Vagina (tissue), 2 donors: Measurements from ENCODE around the gene POLL. TPM values are rescaled to one million over a fixed set of nuclear protein-coding genes. Genes with fewer than 3 reads are reported as not detected.
A peak's percentile ranks its signal among the peaks of the same experiment; 100 is the strongest.

ENCODE experiments used
- DNase-seq, 2 donors: peaks; one replicate each; pipeline ENCODE4 v3.0.0-alpha.2; 2017; ENCODE audit errors: extremely low spot score in 2 of 2
- H3K27ac ChIP-seq: fragments of 200-600 bp; sonication (generic); one replicate; pipeline ENCODE4 v1.5.1; 2019
- H3K27me3 ChIP-seq: fragments of 200-600 bp; sonication (generic); one replicate; pipeline ENCODE4 v1.5.1; 2019
- H3K36me3 ChIP-seq, 2 donors: fragments of 200-600 bp; sonication (generic); one replicate each; pipeline ENCODE4 v1.5.1; 2017 to 2019
- H3K4me1 ChIP-seq: fragments of 200-600 bp; sonication (generic); one replicate; pipeline ENCODE4 v1.5.1; 2019
- H3K4me3 ChIP-seq, 2 donors: fragments of 200-600 bp; sonication (generic); 1 replicate in 1 of 2; 2 replicates in 1 of 2; pipeline ENCODE4 v1.5.1; 2016 to 2019
- H3K9me3 ChIP-seq: fragments of 200-600 bp; sonication (generic); one replicate; pipeline ENCODE4 v1.5.1; 2019
- POLR2A ChIP-seq, 2 donors: fragments of 450-650 bp; IDR thresholded peaks; one replicate each; pipeline ENCODE4 v1.6.1; 2017; ENCODE audit warnings: antibody characterized with exemption in 2 of 2, mild to moderate bottlenecking in 2 of 2, moderate library complexity in 2 of 2
- POLR2AphosphoS5 ChIP-seq, 2 donors: sonication (generic); formaldehyde crosslinking; IDR thresholded peaks; one replicate each; pipeline ENCODE4 v1.9.0; 2017; ENCODE audit warnings: antibody characterized with exemption in 2 of 2, mild to moderate bottlenecking in 2 of 2, low read depth in 1 of 2; ENCODE audit not compliant: insufficient read depth in 1 of 2
- intact Hi-C: fragments of 100-400 bp; cut with DNase I; formaldehyde crosslinking; loops from one replicate; pipeline ENCODE4 v1.15.1; 2023
- total RNA-seq: library from RNA; depleted of rRNA; stranded (reverse); fragments of >200 nt; gene quantifications from one replicate; pipeline ENCODE4 v1.2.3, GENCODE V29; 2016
- TF ChIP-seq, protein P1 (sequence below), 3 experiments: fragments of 450-650 bp in 2 of 3; fragments of 200-600 bp in 1 of 3; sonication (generic) in 1 of 3; IDR thresholded peaks; one replicate each; pipeline ENCODE4 v1.5.1; 2017 to 2019; ENCODE audit warnings: antibody characterized with exemption in 3 of 3, mild to moderate bottlenecking in 2 of 3, moderate library complexity in 2 of 3

The POLL gene
- total RNA-seq, 1 donor from 2014 or later: 21.1 TPM

- Histone ChIP-seq H3K27ac (no peak overlapping the region), H3K9me3 (no peaks in the 10 kb centered on the region), H3K4me3 (no peak overlapping the region), H3K27me3 (no peaks in the 10 kb centered on the region), H3K36me3 (no peaks in the 10 kb centered on the region), H3K4me1 (no peaks in the 10 kb centered on the region)
- TF ChIP-seq, protein P1, sequence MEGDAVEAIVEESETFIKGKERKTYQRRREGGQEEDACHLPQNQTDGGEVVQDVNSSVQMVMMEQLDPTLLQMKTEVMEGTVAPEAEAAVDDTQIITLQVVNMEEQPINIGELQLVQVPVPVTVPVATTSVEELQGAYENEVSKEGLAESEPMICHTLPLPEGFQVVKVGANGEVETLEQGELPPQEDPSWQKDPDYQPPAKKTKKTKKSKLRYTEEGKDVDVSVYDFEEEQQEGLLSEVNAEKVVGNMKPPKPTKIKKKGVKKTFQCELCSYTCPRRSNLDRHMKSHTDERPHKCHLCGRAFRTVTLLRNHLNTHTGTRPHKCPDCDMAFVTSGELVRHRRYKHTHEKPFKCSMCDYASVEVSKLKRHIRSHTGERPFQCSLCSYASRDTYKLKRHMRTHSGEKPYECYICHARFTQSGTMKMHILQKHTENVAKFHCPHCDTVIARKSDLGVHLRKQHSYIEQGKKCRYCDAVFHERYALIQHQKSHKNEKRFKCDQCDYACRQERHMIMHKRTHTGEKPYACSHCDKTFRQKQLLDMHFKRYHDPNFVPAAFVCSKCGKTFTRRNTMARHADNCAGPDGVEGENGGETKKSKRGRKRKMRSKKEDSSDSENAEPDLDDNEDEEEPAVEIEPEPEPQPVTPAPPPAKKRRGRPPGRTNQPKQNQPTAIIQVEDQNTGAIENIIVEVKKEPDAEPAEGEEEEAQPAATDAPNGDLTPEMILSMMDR (IDR thresholded peaks at IDR 0.05): no peak
- no peak for TF ChIP-seq POLR2AphosphoS5 (IDR thresholded peaks at IDR 0.05; ENCODE audit: insufficient read depth in 1 of 2, low read depth in 1 of 2)
- no peak for TF ChIP-seq POLR2A (IDR thresholded peaks at IDR 0.05)
- DNase-seq: peak in 1 of 2 donors; percentile 62
- intact Hi-C loops: no loop called here
These were observed 27.6 kb downstream of the POLL start for GRCh38 chr10:101560298-101561067.

DNA sequence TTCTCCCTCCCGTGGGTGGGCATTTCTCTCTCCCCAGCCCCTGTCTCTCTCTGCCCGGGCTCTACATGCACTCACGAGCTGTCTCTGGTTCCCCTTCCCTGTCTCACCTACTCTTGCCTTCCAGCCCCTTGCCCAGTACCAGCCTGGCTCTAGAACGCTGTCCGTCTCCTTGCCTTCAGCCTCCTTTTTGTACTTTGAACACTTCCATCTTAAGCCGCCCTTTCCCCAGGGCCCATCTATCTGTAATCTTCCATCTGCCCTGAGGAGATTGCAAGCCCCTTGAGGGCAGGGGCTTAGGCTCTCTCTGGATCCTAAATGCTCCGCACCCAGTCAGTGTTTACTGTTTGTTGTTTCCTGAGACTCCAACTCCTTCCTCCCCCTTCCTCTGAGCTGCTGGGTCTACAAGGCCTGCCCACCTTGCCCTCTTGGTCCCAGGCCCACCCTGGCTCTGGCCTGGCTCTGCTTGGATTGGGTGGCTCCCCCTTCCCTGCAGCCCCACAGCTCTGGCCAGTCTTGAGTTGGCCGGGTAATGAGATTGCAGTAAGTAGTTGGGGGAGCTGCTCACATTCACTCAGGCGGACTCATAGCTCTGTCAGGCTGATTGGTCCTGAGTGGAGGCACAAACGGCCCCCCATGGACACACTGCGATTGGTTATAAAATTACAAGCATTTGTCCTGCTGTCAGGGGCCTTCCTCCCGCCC is 28.3 kb downstream of the POLL start:
- Histone ChIP-seq H3K27me3 (no peaks in the 10 kb centered on the region), H3K4me3 (no peak overlapping the region), H3K27ac (no peak overlapping the region), H3K36me3 (peaks cover 0 to 1% of the 10 kb centered on the region in 2 donors), H3K4me1 (no peaks in the 10 kb centered on the region), H3K9me3 (no peaks in the 10 kb centered on the region)
- TF ChIP-seq POLR2A (IDR thresholded peaks at IDR 0.05) (no peak), POLR2AphosphoS5 (IDR thresholded peaks at IDR 0.05; ENCODE audit: insufficient read depth in 1 of 2, low read depth in 1 of 2) (no peak)
- TF ChIP-seq, protein P1 (IDR thresholded peaks at IDR 0.05): no peak
- intact Hi-C loops: no loop called here
- DNase-seq: peak in 1 of 2 donors; percentile 72

DNA sequence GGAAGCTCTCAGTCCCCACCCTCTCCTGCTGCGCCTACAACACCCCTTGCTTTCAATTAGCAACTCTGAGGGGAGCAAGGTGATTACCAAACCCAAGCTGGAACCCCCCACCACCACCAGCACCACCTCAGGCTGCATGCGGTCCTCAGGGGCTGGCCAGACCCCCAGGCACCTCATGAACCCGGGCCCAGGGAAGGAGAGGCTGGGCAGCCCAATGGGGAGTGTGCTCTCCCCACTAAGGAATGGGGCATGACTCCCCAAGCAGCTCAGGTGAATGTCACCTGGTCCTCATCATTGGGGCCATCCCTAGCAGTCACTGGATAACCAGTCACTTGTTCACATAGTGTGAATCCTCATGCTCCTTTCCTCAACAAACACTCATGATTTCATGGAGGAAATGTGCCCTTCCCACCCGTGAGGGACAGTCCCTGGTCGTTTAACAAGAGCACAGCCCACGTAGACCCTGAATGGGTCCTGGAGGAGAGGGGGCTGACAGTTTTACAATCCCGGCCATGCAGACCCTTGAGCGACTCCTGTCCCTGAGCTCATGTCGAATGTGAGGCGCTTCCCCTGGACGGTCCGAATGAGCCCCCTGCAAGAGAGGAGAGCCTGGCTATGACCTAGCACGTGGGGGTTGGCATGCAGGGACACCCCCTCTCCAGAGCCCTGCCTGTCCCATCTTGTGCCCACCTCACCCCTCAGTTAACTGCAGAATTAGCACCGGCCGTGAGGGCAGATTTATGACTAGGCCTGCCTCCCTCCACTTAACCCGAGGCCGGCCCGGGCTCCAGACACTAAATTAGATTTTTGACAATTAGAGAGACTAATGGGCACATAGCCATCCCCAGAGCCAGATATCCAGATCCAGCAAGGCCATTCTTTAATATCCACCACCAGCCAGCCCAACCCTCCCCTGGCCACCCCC is 29.1 kb downstream of the POLL start:
- no peak for TF ChIP-seq POLR2AphosphoS5 (IDR thresholded peaks at IDR 0.05; ENCODE audit: insufficient read depth in 1 of 2, low read depth in 1 of 2)
- TF ChIP-seq, protein P1 (IDR thresholded peaks at IDR 0.05): no peak
- no peak for TF ChIP-seq POLR2A (IDR thresholded peaks at IDR 0.05)
- Histone ChIP-seq H3K4me1 (no peaks in the 10 kb centered on the region), H3K9me3 (no peaks in the 10 kb centered on the region), H3K4me3 (no peak overlapping the region), H3K27ac (no peak overlapping the region), H3K36me3 (peaks cover 0 to 9% of the 10 kb centered on the region in 2 donors), H3K27me3 (no peaks in the 10 kb centered on the region)
- DNase-seq: peak in 1 of 2 donors; percentile 69
- intact Hi-C loops: no loop called here

GRCh38 chr10:101558204-101558603 is 29.9 kb downstream of the POLL start:
- no peak for TF ChIP-seq POLR2A (IDR thresholded peaks at IDR 0.05)
- no peak for TF ChIP-seq POLR2AphosphoS5 (IDR thresholded peaks at IDR 0.05; ENCODE audit: insufficient read depth in 1 of 2, low read depth in 1 of 2)
- TF ChIP-seq, protein P1 (IDR thresholded peaks at IDR 0.05): no peak
- H3K4me3 ChIP-seq: no peak overlapping the region
- H3K36me3 ChIP-seq: peaks cover 0 to 16% of the 10 kb centered on the region in 2 donors
- intact Hi-C loops: no loop called here
- DNase-seq: peak in 1 of 2 donors; percentile 74
- H3K27ac ChIP-seq: no peak overlapping the region
- H3K4me1 ChIP-seq: no peaks in the 10 kb centered on the region
- no peaks in the 10 kb centered on the region for H3K9me3 ChIP-seq
- no peaks in the 10 kb centered on the region for H3K27me3 ChIP-seq
